IMR-90 (cell line): ENCODE data around the gene NLRX1. TPM values are rescaled to one million over a fixed set of nuclear protein-coding genes. Genes with fewer than 3 reads are reported as not detected.

Experiments used
- ATAC-seq: fragments of 200-7000 bp; cut with Tn5 transposase; 2 replicates; pipeline ENCODE4 v1.9.1; 2020; ENCODE audit warnings: low read depth, mild to moderate bottlenecking, moderate library complexity
- BruUV-seq: library from RNA; stranded (reverse); fragments of 400-500 nt; replicated peaks from 2 replicates; lab custom pipeline; 2021; lab: Mats Ljungman, UMichigan
- CTCF ChIA-PET: fragments of 300-600 bp; formaldehyde crosslinking; extraction: SDS; loops from one replicate; lab custom pipeline; 2021; ENCODE audit warnings: antibody characterized with exemption; lab: Yijun Ruan, JAX
- POLR2A ChIA-PET: fragments of 300-600 bp; sonication (Branson Sonifier 250); formaldehyde crosslinking; loops from one replicate; lab custom pipeline; 2022; ENCODE audit warnings: antibody characterized with exemption; ENCODE audit not compliant: unreplicated experiment; lab: Charles Lee
- DNase-seq: peaks from one replicate; pipeline ENCODE4 v3.0.0; 2013
- H2AFZ ChIP-seq: replicated peaks from 2 replicates; pipeline ENCODE3; 2013; ENCODE audit warnings: low read length, mild to moderate bottlenecking; ENCODE audit not compliant: poor library complexity
- H2AK5ac ChIP-seq: 2 replicates; pipeline ENCODE4 v1.6.1; 2013; ENCODE audit warnings: low read depth, low read length, inconsistent platforms
- H2AK9ac ChIP-seq: replicated peaks from 2 replicates; pipeline ENCODE3; 2013; ENCODE audit warnings: mild to moderate bottlenecking, low read depth, low read length, moderate library complexity; ENCODE audit not compliant: poor library complexity
- H2BK120ac ChIP-seq: 2 replicates; pipeline ENCODE4 v1.6.1; 2013; ENCODE audit warnings: low read depth, low read length, inconsistent platforms
- H2BK15ac ChIP-seq: 3 replicates; pipeline ENCODE4 v1.6.1; 2013; ENCODE audit warnings: low read depth, low read length, inconsistent platforms
- H2BK20ac ChIP-seq: 2 replicates; pipeline ENCODE4 v1.6.1; 2013; ENCODE audit warnings: low read depth, mild to moderate bottlenecking, inconsistent platforms, low read length, moderate library complexity
- H2BK5ac ChIP-seq: 2 replicates; pipeline ENCODE4 v1.6.1; 2013; ENCODE audit warnings: mild to moderate bottlenecking, low read depth, low read length, inconsistent platforms; ENCODE audit not compliant: poor library complexity, severe bottlenecking
- H3K14ac ChIP-seq: replicated peaks from 2 replicates; pipeline ENCODE4 v1.6.1; 2013; ENCODE audit warnings: low read depth, low read length, inconsistent platforms
- H3K18ac ChIP-seq: 2 replicates; pipeline ENCODE4 v1.6.1; 2013; ENCODE audit warnings: low read depth, low read length, control low read depth
- H3K23ac ChIP-seq: 2 replicates; pipeline ENCODE4 v1.6.1; 2013; ENCODE audit warnings: low read depth, low read length, inconsistent platforms
- H3K27ac ChIP-seq: 2 replicates; pipeline ENCODE4 v1.5.1; 2013; ENCODE audit warnings: mild to moderate bottlenecking, control low read depth, low read length; ENCODE audit not compliant: insufficient read depth
- H3K27me3 ChIP-seq: 2 replicates; pipeline ENCODE4 v1.6.1; 2013; ENCODE audit warnings: low read length; ENCODE audit not compliant: control insufficient read depth, insufficient read depth
- H3K36me3 ChIP-seq: 2 replicates; pipeline ENCODE4 v1.6.1; 2013; ENCODE audit warnings: low read length, mixed read lengths; ENCODE audit not compliant: control insufficient read depth, insufficient read depth
- H3K4ac ChIP-seq: 2 replicates; pipeline ENCODE4 v1.6.1; 2013; ENCODE audit warnings: low read depth, low read length, inconsistent platforms
- H3K4me1 ChIP-seq: 2 replicates; pipeline ENCODE4 v1.6.1; 2013; ENCODE audit warnings: low read length, mixed read lengths; ENCODE audit not compliant: control insufficient read depth, insufficient read depth
- H3K4me2 ChIP-seq: 2 replicates; pipeline ENCODE4 v1.6.1; 2013; ENCODE audit warnings: low read depth, mild to moderate bottlenecking, control low read depth, low read length, moderate library complexity
- H3K4me3 ChIP-seq: 2 replicates; pipeline ENCODE4 v1.5.1; 2013; ENCODE audit warnings: low read depth, mild to moderate bottlenecking, control low read depth, low read length, moderate library complexity; ENCODE audit not compliant: insufficient read depth
- H3K56ac ChIP-seq: 2 replicates; pipeline ENCODE4 v1.6.1; 2013; ENCODE audit warnings: low read length, inconsistent platforms; ENCODE audit not compliant: insufficient read depth; ENCODE audit errors: extremely low read depth
- H3K79me1 ChIP-seq, 2 experiments: 2 replicates each; pipeline ENCODE4 v1.6.1; 2013; ENCODE audit warnings: low read length in 2 of 2, inconsistent platforms in 1 of 2, low read depth in 1 of 2
- H3K9ac ChIP-seq: 2 replicates; pipeline ENCODE4 v1.6.1; 2013; ENCODE audit warnings: low read depth, low read length, control low read depth
- H3K9me1 ChIP-seq: 2 replicates; pipeline ENCODE4 v1.6.1; 2013; ENCODE audit warnings: low read length, inconsistent platforms; ENCODE audit not compliant: insufficient read depth
- H3K9me3 ChIP-seq: 2 replicates; pipeline ENCODE4 v1.6.1; 2013; ENCODE audit warnings: low read length; ENCODE audit not compliant: control insufficient read depth, insufficient read depth
- H4K20me1 ChIP-seq: 2 replicates; pipeline ENCODE4 v1.6.1; 2013; ENCODE audit warnings: low read length, inconsistent platforms; ENCODE audit not compliant: insufficient read depth
- H4K5ac ChIP-seq: 2 replicates; pipeline ENCODE4 v1.6.1; 2013; ENCODE audit warnings: mild to moderate bottlenecking, low read depth, low read length, control low read depth
- H4K8ac ChIP-seq, 2 experiments: 2 replicates each; pipeline ENCODE4 v1.6.1; 2013; ENCODE audit warnings: low read depth in 2 of 2, low read length in 2 of 2, control low read depth in 1 of 2, inconsistent platforms in 1 of 2
- H4K91ac ChIP-seq: 2 replicates; pipeline ENCODE4 v1.6.1; 2013; ENCODE audit warnings: low read depth, low read length, inconsistent platforms; ENCODE audit not compliant: insufficient read depth
- BHLHE40 ChIP-seq: fragments of 150-350 bp; IDR thresholded peaks from 2 replicates; pipeline ENCODE4 v1.6.1; 2016; ENCODE audit warnings: mild to moderate bottlenecking, low read depth, low read length
- CEBPB ChIP-seq: IDR thresholded peaks from 2 replicates; pipeline ENCODE4 v1.6.1; 2012; ENCODE audit warnings: low read depth, low read length, improper control_type of control experiment
- CHD1 ChIP-seq: IDR thresholded peaks from 2 replicates; pipeline ENCODE4 v1.6.1; 2012; ENCODE audit warnings: low read depth, low read length, improper control_type of control experiment
- FOS ChIP-seq: fragments of 150-350 bp; IDR thresholded peaks from 2 replicates; pipeline ENCODE4 v1.6.1; 2016; ENCODE audit warnings: low read depth, low read length
- MAFK ChIP-seq: IDR thresholded peaks from 2 replicates; pipeline ENCODE4 v1.6.1; 2012; ENCODE audit warnings: low read depth, low read length, improper control_type of control experiment
- MXI1 ChIP-seq: IDR thresholded peaks from 2 replicates; pipeline ENCODE4 v1.6.1; 2012; ENCODE audit warnings: low read depth, mild to moderate bottlenecking, low read length, moderate library complexity, borderline replicate concordance
- POLR2A ChIP-seq: IDR thresholded peaks from 2 replicates; pipeline ENCODE4 v1.6.1; 2012; ENCODE audit warnings: mild to moderate bottlenecking, low read depth, low read length
- RAD21 ChIP-seq: IDR thresholded peaks from 2 replicates; pipeline ENCODE4 v1.6.1; 2012; ENCODE audit warnings: low read length, improper control_type of control experiment
- RCOR1 ChIP-seq: IDR thresholded peaks from 2 replicates; pipeline ENCODE4 v1.6.1; 2012; ENCODE audit warnings: mild to moderate bottlenecking, low read length, improper control_type of control experiment; ENCODE audit not compliant: insufficient replicate concordance
- RFX5 ChIP-seq: IDR thresholded peaks from 2 replicates; pipeline ENCODE4 v1.8.0; 2012; ENCODE audit warnings: low read depth, mild to moderate bottlenecking, low read length, moderate library complexity
- WGBS, 2 experiments: methylation state at CpG; one replicate each; pipeline versions ENCODE4 v1.1.5 to v1.1.7; 2013; ENCODE audit warnings: missing lambda C conversion rate in 2 of 2; ENCODE audit not compliant: insufficient read length in 1 of 2; ENCODE audit errors: extremely low coverage in 2 of 2; 5-methylcytosine and 5-hydroxymethylcytosine counted together
- dilution Hi-C: fragments of 300-500 bp; cut with HindIII; formaldehyde crosslinking; loops from one replicate; pipeline ENCODE4 v1.14.3; 2018; ENCODE audit warnings: low sequenced_read_pairs; ENCODE audit not compliant: unreplicated experiment
- in situ Hi-C: fragments of 300-500 bp; cut with MboI; formaldehyde crosslinking; loops from 3 replicates; pipeline ENCODE4 v1.14.3; 2019; ENCODE audit warnings: low sequenced_read_pairs, inconsistent platforms, mixed read lengths
- intact Hi-C: fragments of 100-400 bp; cut with micrococcal nuclease; formaldehyde crosslinking; loops from 2 replicates; pipeline ENCODE4 v1.10.0; 2022
- polyA plus RNA-seq, 3 experiments: library from polyadenylated mRNA; depleted of rRNA; stranded (reverse); fragments of >200 nt; gene quantifications; 2 replicates each; pipeline ENCODE4 v1.2.3, GENCODE V29; 2012; ENCODE audit warnings: low replicate concordance in 1 of 3
- total RNA-seq: library from RNA; depleted of rRNA; stranded (reverse); fragments of >200 nt; gene quantifications from 2 replicates; pipeline ENCODE4 v1.2.3, GENCODE V29; 2012
- TF ChIP-seq, protein P1 (sequence below): fragments of 150-350 bp; IDR thresholded peaks from 2 replicates; pipeline ENCODE4 v1.6.1; 2017; ENCODE audit warnings: mild to moderate bottlenecking, antibody characterized with exemption, low read length, low read depth
- TF ChIP-seq, protein P2 (sequence below): conservative IDR thresholded peaks from 2 replicates; pipeline ENCODE4 v1.5.1; 2012; ENCODE audit warnings: mild to moderate bottlenecking, low read depth, low read length, improper control_type of control experiment
- TF ChIP-seq, protein P3 (sequence below): fragments of 150-350 bp; IDR thresholded peaks from 2 replicates; pipeline ENCODE4 v1.6.1; 2016; ENCODE audit warnings: low read depth, mild to moderate bottlenecking, low read length, moderate library complexity, borderline replicate concordance

NLRX1 gene
- total and polyA plus RNA-seq, 2 of the 4 experiments (the other 2 are of a cell fraction), result 3.0 to 4.9 TPM

- H2AK5ac ChIP-seq, result peak within 1 kb of the TSS; percentile 69
- H2AK9ac ChIP-seq, result peak within 1 kb of the TSS; percentile 89
- H3K27ac ChIP-seq, result peak within 1 kb of the TSS; percentile 60
- CTCF ChIA-PET, result no interaction called here
- H2BK5ac ChIP-seq, result peak within 1 kb of the TSS; percentile 66
- H3K56ac ChIP-seq, result peak within 1 kb of the TSS; percentile 65
- peak within 1 kb of the TSS; percentile 99 for H2AFZ ChIP-seq
- H3K23ac ChIP-seq, result peak within 1 kb of the TSS; percentile 91
- no peaks in the 10 kb centered on the region; the same call in 1 of the 2 replicates for H4K20me1 ChIP-seq
- in situ Hi-C loops (no loop called here), dilution Hi-C loops (no loop called here), intact Hi-C loops (no loop called here)
- H3K27me3 ChIP-seq, result no peaks in the 10 kb centered on the region
- BruUV-seq, result no TSS peak
- DNase-seq, result peak; percentile 98
- H2BK120ac ChIP-seq, result peak within 1 kb of the TSS; percentile 21; the same call in 1 of the 2 replicates
- peaks cover 15 to 37% of the 10 kb centered on the region in 2 experiments for H3K79me1 ChIP-seq
- peak within 1 kb of the TSS; percentile 76 to 98 for H4K8ac ChIP-seq
- ATAC-seq, result peak; percentile 99
- H4K5ac ChIP-seq, result peak within 1 kb of the TSS; percentile 59
- WGBS, 2 experiments, result 2% methylated on average over 36 of the region's 54 CpGs; no CpG with 5 or more reads in 1 of the 2 experiments
- H3K4me1 ChIP-seq, result peaks cover 1% of the 10 kb centered on the region; the same call in 1 of the 2 replicates
- peaks cover 4% of the 10 kb centered on the region for H3K9me1 ChIP-seq
- POLR2A ChIA-PET, result interaction anchor here (0.6 kb wide), 1 partner anchor 22 kb away, joined by 3 read pairs; no protein-coding TSS in a partner anchor
- peaks cover 8% of the 10 kb centered on the region for H3K36me3 ChIP-seq
- H3K14ac ChIP-seq, result peak within 1 kb of the TSS; percentile 91
- H3K4me3 ChIP-seq, result peak within 1 kb of the TSS; percentile 70
- H2BK20ac ChIP-seq, result no peak within 1 kb of the TSS
- peak within 1 kb of the TSS; percentile 87 for H3K4ac ChIP-seq
- peak within 1 kb of the TSS; percentile 96 for H3K4me2 ChIP-seq
- H3K18ac ChIP-seq, result peak within 1 kb of the TSS; percentile 20
- H4K91ac ChIP-seq, result peak within 1 kb of the TSS; percentile 65
- H2BK15ac ChIP-seq, result peak within 1 kb of the TSS; percentile 6; the same call in 1 of the 3 replicates
- peak within 1 kb of the TSS; percentile 72 for H3K9ac ChIP-seq
- H3K9me3 ChIP-seq, result no peaks in the 10 kb centered on the region
- TF ChIP-seq CHD1, result no peak
- TF ChIP-seq MXI1, result peak; percentile 76; the same call in 1 of the 2 replicates
- TF ChIP-seq FOS, result peak; percentile 23; the same call in 1 of the 2 replicates
- no peak for TF ChIP-seq RAD21
- TF ChIP-seq BHLHE40, result peak; percentile 76; the same call in 1 of the 2 replicates
- TF ChIP-seq CEBPB, result no peak
- TF ChIP-seq, protein P1, sequence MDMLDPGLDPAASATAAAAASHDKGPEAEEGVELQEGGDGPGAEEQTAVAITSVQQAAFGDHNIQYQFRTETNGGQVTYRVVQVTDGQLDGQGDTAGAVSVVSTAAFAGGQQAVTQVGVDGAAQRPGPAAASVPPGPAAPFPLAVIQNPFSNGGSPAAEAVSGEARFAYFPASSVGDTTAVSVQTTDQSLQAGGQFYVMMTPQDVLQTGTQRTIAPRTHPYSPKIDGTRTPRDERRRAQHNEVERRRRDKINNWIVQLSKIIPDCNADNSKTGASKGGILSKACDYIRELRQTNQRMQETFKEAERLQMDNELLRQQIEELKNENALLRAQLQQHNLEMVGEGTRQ, result peak; percentile 98
- TF ChIP-seq RFX5, result no peak
- TF ChIP-seq, protein P2, sequence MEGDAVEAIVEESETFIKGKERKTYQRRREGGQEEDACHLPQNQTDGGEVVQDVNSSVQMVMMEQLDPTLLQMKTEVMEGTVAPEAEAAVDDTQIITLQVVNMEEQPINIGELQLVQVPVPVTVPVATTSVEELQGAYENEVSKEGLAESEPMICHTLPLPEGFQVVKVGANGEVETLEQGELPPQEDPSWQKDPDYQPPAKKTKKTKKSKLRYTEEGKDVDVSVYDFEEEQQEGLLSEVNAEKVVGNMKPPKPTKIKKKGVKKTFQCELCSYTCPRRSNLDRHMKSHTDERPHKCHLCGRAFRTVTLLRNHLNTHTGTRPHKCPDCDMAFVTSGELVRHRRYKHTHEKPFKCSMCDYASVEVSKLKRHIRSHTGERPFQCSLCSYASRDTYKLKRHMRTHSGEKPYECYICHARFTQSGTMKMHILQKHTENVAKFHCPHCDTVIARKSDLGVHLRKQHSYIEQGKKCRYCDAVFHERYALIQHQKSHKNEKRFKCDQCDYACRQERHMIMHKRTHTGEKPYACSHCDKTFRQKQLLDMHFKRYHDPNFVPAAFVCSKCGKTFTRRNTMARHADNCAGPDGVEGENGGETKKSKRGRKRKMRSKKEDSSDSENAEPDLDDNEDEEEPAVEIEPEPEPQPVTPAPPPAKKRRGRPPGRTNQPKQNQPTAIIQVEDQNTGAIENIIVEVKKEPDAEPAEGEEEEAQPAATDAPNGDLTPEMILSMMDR, result no peak
- no peak; the same call in 1 of the 2 replicates for TF ChIP-seq POLR2A
- TF ChIP-seq, protein P3, sequence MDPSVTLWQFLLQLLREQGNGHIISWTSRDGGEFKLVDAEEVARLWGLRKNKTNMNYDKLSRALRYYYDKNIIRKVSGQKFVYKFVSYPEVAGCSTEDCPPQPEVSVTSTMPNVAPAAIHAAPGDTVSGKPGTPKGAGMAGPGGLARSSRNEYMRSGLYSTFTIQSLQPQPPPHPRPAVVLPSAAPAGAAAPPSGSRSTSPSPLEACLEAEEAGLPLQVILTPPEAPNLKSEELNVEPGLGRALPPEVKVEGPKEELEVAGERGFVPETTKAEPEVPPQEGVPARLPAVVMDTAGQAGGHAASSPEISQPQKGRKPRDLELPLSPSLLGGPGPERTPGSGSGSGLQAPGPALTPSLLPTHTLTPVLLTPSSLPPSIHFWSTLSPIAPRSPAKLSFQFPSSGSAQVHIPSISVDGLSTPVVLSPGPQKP, result no peak
- TF ChIP-seq MAFK, result no peak
- TF ChIP-seq RCOR1, result no peak
These were observed 47.3 kb upstream of the NLRX1 start, which contains the start of gene HINFP for GRCh38 chr11:119121008-119121810. TSS of gene HINFP (plus strand) at chr11:119121580. CDS start at chr11:119126945, 5,365 bp downstream.
